AG08395 (cell line): Measurements from ENCODE around the gene NAXD.
"Not testable (repeated sequence)": the region's sequence is repeated elsewhere in the genome, so short reads cannot be mapped to it uniquely, and the experiment has no call there.

Experiments
- DNase-seq: peaks from one replicate; pipeline ENCODE4 v3.0.0; 2012; ENCODE audit warnings: mixed read lengths, low spot score

NAXD gene

GRCh38 chr13:110664673-110665072 is 49.3 kb downstream of the NAXD start:
- no peak for DNase-seq

- DNase-seq: no peak
These were observed 50.3 kb downstream of the NAXD start for GRCh38 chr13:110665491-110666254.

- DNase-seq: no peak
These were observed 50.8 kb downstream of the NAXD start for GRCh38 chr13:110666255-110666533.

- no peak for DNase-seq
These were observed 53.7 kb downstream of the NAXD start for GRCh38 chr13:110669036-110669435.

GRCh38 chr13:110669814-110670213 is 54.5 kb downstream of the NAXD start:
- not testable (repeated sequence) for DNase-seq

- DNase-seq: no peak
These were observed 61.5 kb downstream of the NAXD start for GRCh38 chr13:110676595-110677587.

- no peak for DNase-seq
These were observed 62.6 kb downstream of the NAXD start for GRCh38 chr13:110677731-110678545.

GRCh38 chr13:110680852-110681251 is 65.5 kb downstream of the NAXD start:
- DNase-seq: peak; percentile 19

- DNase-seq: no peak
These were observed 66.7 kb downstream of the NAXD start for GRCh38 chr13:110681868-110682550.

GRCh38 chr13:110682746-110683145 is 67.4 kb downstream of the NAXD start:
- DNase-seq: no peak

- DNase-seq: no peak
These were observed 68.0 kb downstream of the NAXD start for GRCh38 chr13:110683203-110683883.

- no peak for DNase-seq
These were observed 68.6 kb downstream of the NAXD start for GRCh38 chr13:110683921-110684320.

- no peak for DNase-seq
These were observed 69.2 kb downstream of the NAXD start for GRCh38 chr13:110684388-110685056.

GRCh38 chr13:110685305-110686020 is 70.1 kb downstream of the NAXD start:
- no peak for DNase-seq

- no peak for DNase-seq
These were observed 72.4 kb downstream of the NAXD start for GRCh38 chr13:110687736-110688135.

- DNase-seq: no peak
These were observed 73.7 kb downstream of the NAXD start for GRCh38 chr13:110689041-110689440.
